HTR-8/SVneo (cell line): ENCODE measurements around the gene CCDC80.

ENCODE experiments used
- DNase-seq: peaks from one replicate; pipeline ENCODE4 v3.0.0; 2011; ENCODE audit warnings: low spot score, mixed read lengths; ENCODE audit not compliant: insufficient read length
- FAIRE-seq: peaks from 2 replicates; lab custom pipeline; 2011; peaks lifted over from hg19 to GRCh38; lab: Jason Lieb, UNC

Gene CCDC80

GRCh38 chr3:112640930-112641801 is at the start of gene CCDC80:
CCDC80 (minus strand) TSS chr3:112641143; CDS start chr3:112639905, 1,238 bp downstream.
- FAIRE-seq = no peak

DNA sequence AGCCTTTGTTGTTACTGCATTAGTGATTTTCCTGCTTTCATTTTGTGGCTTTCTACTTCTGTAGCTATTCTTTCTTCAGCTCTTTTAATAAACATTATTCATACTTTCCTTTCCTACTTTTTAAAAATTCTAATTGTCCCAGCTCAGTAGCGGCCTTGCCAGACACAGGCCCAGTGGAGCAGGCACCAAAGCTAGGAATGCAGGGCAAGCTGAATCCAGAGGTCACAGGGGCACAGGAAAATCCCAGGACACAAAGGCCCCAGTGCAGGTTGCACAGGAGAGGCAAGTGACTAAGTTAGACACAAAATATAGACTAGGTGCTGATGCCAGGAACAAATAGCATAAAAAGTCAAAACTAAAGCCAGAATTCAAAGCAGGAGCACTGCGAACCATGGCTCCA is 49.0 kb upstream of the CCDC80 start:
- FAIRE-seq (no peak), DNase-seq (no peak)

More at GRCh38 chr3:112640930-112641801, at the start of gene CCDC80:
- DNase-seq = peak; percentile 43

- DNase-seq = no peak
- FAIRE-seq = no peak
These were observed 48.4 kb upstream of the CCDC80 start for GRCh38 chr3:112689385-112689784.

GRCh38 chr3:112688819-112689218 is 47.9 kb upstream of the CCDC80 start:
- DNase-seq (no peak), FAIRE-seq (no peak)

DNA sequence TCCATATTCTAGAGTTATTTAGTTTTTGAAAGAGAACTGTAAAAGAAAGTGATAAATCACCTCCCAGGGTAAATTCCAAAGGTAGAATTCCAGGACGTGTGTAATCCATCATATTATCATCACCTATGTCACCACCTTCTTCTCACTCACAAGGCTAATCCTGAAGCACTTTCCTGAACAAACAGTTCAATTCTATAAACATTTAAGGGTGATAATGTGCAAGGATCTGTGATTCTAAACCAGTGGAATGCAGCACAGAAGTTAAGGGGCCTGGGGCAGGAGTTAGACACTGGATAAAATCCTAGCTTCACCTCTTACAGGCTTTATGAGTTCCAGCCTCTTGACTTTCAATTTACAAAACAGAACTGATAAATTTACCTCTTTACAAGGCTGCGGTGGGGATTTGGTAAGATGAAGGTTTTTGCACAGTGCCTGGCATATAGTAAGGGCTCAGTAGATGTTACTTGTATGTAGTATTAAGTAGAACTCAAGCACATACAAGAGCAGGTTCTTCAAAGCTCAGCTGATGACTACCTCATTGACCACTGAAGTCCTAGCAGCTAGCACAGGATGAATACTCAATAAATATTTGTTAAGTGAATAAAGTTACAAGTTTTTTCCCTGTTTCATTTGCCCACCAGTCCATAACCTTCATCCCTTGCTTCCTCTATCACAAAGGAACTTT is 47.3 kb upstream of the CCDC80 start:
- no peak for FAIRE-seq
- DNase-seq = no peak

DNA sequence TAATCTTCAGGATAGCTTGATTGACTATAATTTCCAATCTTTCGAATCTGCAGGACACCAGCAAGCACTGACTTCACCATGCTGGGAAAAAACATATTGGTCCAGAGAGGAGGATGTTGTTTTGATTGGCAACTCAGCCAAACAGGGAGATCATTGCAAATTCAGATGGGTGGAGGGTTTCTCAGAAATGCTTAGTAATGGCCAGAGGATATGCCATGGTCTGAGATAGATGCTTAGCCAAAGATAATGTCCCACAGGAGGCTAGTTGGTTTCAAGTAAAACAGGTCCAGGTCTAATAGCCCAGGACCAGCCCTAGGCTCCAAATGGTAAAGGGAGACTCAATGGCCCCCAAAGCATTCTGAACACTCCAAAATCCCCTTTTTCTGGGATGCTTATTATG is 46.7 kb upstream of the CCDC80 start:
- DNase-seq = no peak
- FAIRE-seq = no peak

- no peak for FAIRE-seq
These were observed 46.3 kb upstream of the CCDC80 start for GRCh38 chr3:112687211-112687610.

DNA sequence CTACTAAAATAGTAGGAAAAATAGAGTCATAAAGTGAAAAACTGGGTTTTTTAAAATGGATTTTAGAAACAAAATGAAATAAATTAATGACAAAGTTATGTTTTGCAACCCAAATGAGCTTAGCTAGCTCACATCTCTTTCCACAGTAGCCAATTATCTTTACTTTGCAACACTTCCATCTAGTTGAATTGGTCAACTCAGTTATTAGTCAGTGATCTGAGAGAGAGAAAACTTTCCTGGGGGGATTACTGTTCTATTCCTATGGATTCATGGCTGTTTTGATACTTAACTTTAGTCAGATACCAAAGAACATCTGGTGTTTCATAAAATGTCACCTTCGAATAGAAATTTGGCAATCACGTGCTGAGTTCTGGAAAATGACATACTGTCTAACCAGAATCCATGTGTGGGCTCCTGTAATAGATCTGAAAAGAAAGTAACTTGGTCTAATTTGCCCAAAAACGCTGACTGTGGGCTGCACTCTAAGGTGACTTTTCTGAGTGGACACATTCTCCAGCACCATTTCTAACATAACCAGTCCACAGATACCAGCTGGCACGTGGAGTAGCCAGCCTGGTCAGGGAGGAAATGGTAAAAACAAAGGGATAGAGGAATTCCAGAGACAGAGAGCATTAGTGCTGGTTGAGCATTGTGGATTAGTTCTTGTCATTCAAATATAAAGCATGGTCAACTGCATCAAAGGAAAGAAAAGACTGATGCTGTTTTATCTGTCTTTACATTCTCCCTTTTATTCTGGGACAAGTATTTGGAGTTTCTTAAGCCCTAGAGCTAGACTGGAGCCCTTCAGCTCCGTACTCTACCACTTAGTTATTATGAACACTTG is 45.2 kb upstream of the CCDC80 start:
- DNase-seq (no peak), FAIRE-seq (peak; percentile 49)

More at GRCh38 chr3:112687211-112687610, 46.3 kb upstream of the CCDC80 start:
- DNase-seq = no peak

GRCh38 chr3:112685420-112685819 is 44.5 kb upstream of the CCDC80 start:
- no peak for FAIRE-seq

GRCh38 chr3:112682361-112682760 is 41.4 kb upstream of the CCDC80 start:
- FAIRE-seq = no peak

More at GRCh38 chr3:112685420-112685819, 44.5 kb upstream of the CCDC80 start:
- DNase-seq = no peak

GRCh38 chr3:112681822-112682325 is 40.9 kb upstream of the CCDC80 start:
- peak; percentile 22 for DNase-seq
- no peak for FAIRE-seq

More at GRCh38 chr3:112682361-112682760, 41.4 kb upstream of the CCDC80 start:
- no peak for DNase-seq

DNA sequence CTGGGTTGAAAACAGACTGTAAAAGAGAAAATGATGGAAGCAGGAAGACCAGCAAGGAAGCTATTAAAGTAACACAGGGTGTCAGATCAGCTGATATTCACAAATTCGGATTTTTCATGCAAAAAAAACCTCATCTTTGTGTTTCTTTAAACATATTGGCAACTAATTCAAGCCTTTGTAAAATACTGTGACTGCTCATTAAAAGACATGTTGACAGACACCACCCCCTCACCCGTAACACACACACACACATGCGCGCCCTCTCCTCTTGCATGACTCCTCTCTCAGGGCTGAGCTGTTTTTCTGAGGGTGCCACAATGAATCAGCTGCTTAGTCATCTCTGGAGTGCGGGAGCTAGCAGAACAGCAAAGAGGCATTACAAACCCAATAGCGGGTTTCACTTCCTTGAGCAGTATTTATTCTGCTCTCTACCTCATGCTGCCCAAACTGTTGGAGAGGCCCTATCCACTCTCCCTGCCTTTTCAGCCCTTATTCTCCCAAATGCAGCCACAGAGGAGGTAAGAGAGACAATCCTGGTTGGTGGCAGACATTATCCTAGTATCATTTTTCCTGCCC is 35.8 kb upstream of the CCDC80 start:
- DNase-seq (peak; percentile 68), FAIRE-seq (peak; percentile 95)

DNA sequence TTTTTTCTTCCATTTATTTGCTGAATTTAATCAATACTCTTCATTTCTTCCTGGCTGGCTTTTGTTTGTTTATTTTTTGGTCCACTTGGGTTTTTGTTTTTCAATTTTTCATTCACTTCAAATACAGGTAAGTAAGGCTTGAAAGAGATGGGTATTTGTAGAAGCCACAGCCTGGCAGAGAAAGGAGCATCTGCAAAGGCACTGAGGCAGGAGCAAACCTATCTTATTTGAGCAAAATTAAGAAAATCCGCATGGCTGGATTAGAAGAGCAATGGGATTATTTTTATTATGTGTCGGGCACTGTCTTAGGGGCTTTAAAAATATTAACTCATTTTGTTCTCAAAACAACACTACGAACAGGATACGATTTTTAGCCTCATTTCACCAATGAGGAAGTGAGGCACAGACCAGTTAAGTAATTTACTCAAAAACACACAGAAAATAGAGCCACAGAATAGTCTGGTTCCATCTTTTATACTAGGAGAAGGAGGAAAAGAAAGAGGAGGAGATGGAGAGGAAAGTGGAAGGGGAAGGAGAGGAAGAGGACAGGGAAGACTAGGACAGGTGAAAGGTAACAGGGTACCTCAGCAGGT is 35.1 kb upstream of the CCDC80 start:
- FAIRE-seq = no peak
- DNase-seq = no peak

DNA sequence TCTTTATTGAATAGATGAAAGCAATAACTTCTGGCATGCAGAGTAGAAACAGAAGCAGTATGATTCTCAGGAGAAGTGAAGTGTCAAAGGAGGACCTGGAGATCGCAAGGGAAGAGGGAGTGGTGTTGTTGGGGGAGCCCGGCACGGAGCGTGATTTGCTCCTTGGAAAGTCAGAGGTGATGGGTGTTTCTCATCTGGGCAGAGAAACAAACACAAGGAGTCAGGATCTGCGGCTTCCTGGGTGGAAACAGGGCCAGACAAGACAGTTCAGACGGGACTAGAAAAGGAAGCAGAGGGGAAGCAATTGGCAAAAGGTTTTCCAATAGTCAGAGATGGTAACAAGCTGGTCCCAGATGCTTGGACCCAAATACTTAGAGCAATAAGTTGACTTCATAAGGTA is 34.4 kb upstream of the CCDC80 start:
- DNase-seq = no peak
- no peak for FAIRE-seq

- no peak for DNase-seq
- FAIRE-seq = no peak
These were observed 32.0 kb upstream of the CCDC80 start for GRCh38 chr3:112672716-112673541.

DNA sequence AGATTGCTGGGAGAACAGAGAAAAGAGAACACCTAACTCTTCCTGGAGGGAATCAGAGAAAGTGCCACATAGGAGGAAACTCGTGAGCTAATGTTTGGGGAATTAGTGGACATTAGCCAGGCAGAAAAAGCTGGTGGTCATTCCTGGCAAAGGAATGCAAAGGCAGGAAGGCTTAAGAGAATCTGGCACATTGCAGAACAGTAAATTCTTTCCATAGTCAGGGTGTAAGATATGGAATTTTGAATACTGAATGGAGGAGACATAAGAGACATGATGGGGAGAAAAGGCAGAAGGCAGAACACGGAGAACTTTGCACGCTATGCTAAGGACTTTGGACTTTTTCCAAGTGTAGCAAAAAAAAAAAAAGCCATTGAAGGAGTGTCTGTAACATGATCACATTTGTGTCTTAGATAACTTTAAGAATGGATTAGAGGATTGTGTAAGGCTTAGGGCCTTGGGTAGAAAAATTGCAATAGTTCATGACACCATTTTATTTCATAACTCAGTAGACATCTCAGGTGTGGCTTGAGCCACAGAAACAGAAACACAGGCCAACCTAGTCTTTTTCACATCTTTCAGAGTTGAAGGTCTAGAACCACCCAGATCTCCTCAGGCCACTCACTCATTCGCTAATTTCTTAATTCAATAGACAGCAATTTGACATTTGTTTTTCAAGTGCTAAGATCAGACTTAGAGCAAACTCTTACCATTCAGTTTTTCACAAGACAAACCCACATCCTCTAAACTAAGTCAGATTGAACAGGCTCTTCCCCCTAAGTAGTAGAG is 31.2 kb upstream of the CCDC80 start:
- DNase-seq = peak; percentile 61
- FAIRE-seq = peak; percentile 70

- no peak for DNase-seq
- no peak for FAIRE-seq
These were observed 29.9 kb upstream of the CCDC80 start for GRCh38 chr3:112670824-112671223.

DNA sequence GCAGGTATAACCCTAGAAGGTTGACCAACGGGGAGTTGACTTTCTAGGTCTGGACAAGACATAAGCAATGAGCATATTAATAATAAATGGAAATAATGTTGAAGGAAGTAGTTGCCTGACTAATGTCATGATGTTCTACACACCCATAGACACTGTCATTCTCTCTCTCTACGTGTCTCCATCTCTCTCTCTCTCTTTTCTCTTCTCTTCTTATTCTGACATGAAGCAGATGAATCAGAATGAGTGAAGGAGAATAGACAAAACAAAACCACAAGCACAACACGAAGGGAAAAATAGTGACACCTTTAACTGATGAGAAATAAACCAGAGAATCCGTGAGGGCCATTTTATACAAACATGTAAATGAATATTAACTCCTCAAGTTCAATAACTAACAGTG is 26.7 kb upstream of the CCDC80 start:
- DNase-seq (no peak), FAIRE-seq (no peak)
